MCF 10A (cell line): Measurements from ENCODE around the gene FOXL2NB. TPM values are rescaled to one million over a fixed set of nuclear protein-coding genes. Genes with fewer than 3 reads are reported as not detected.

ENCODE experiments used
- BruUV-seq: library from RNA; stranded (reverse); fragments of 400-500 nt; replicated peaks from 2 replicates; lab custom pipeline; 2021; lab: Mats Ljungman, UMichigan
- CTCF ChIA-PET: fragments of 300-600 bp; sonication (Branson Sonifier 250); formaldehyde crosslinking; extraction: SDS; loops from one replicate; lab custom pipeline; 2021; ENCODE audit warnings: antibody characterized with exemption, inconsistent platforms; lab: Yijun Ruan, JAX
- POLR2A ChIA-PET: fragments of 300-600, 350-650 bp; sonication (Branson Sonifier 250); formaldehyde crosslinking; extraction: SDS; loops from one replicate; lab custom pipeline; 2020; ENCODE audit warnings: antibody characterized with exemption, inconsistent platforms; lab: Yijun Ruan, JAX
- DNase-seq: peaks from one replicate; pipeline ENCODE4 v3.0.0-alpha.2; 2018; ENCODE audit not compliant: unreplicated experiment
- H3K27ac Mint-ChIP-seq: one replicate; pipeline ENCODE4 v1.8.0; 2022; ENCODE audit warnings: mild to moderate bottlenecking, low read depth, mixed read lengths; ENCODE audit not compliant: unreplicated experiment
- H3K27me3 Mint-ChIP-seq: one replicate; pipeline ENCODE4 v1.8.0; 2022; ENCODE audit warnings: mixed read lengths; ENCODE audit not compliant: insufficient read depth, unreplicated experiment
- H3K36me3 Mint-ChIP-seq: one replicate; pipeline ENCODE4 v1.8.0; 2022; ENCODE audit warnings: mild to moderate bottlenecking, moderate library complexity, mixed read lengths; ENCODE audit not compliant: insufficient read depth, unreplicated experiment
- H3K4me1 Mint-ChIP-seq: one replicate; pipeline ENCODE4 v1.8.0; 2022; ENCODE audit warnings: mixed read lengths; ENCODE audit not compliant: insufficient read depth, unreplicated experiment
- H3K4me3 Mint-ChIP-seq: one replicate; pipeline ENCODE4 v1.8.0; 2022; ENCODE audit warnings: mild to moderate bottlenecking, moderate library complexity, mixed read lengths; ENCODE audit not compliant: unreplicated experiment
- H3K9me3 Mint-ChIP-seq: one replicate; pipeline ENCODE4 v1.8.0; 2022; ENCODE audit warnings: mixed read lengths; ENCODE audit not compliant: unreplicated experiment
- intact Hi-C: fragments of 100-400 bp; cut with micrococcal nuclease; formaldehyde crosslinking; loops from 2 replicates; pipeline ENCODE4 v1.14.1; 2022
- total RNA-seq: library from RNA; stranded (reverse); gene quantifications from 2 replicates; pipeline ENCODE4 v1.2.3, GENCODE V29; 2022
- TF ChIP-seq, protein P1 (sequence below): fragments of 200-600 bp; IDR thresholded peaks from one replicate; pipeline ENCODE4 v1.8.0; 2022; ENCODE audit warnings: antibody characterized with exemption, mild to moderate bottlenecking; ENCODE audit not compliant: unreplicated experiment

The FOXL2NB gene
- total RNA-seq, 1 experiment from 2014 or later, result 0.14 TPM

DNA sequence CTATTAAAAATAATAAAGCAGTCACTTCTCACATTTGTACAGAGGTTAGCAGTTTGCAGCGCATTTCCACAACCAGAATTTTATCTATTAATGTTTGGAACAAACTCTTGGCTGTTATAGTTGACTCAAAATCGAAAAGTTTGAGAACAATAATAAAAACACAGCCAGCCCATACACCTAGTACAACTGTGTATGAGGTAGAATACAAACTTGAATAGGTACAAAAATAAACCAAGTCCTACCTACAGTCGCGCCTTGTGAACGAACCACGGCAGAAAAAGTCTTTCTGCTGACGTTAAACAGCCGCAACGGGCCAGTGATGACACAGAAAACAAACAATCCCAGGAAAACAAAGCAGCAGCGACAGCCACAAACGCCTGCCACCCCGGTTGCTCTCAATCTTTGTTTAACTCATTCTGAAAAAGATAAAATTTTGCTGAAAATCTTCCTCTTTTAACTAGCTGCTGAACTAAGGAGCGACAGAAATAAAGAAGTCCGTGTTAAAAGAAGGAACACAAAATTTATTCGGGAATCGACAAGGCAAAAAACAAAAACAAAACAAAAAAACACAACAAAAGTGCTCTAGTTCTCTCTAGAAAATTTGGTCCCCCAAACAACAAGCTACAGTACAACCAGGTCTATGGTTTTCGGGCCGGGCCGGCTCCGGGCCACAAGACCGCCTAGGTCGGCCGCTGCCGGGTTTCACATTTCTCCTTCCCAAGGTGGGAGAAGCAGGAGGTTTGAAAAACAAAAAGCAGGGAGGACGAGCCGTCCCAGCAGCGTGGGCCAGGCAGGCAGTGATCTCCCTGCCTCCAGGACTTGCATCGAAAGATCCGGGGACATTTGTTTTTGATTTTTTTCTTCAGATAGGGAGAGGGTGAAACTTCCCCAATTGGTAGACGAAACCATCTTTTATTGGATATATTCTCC, 3.0 kb upstream of the FOXL2NB start:
- Mint-ChIP-seq H3K9me3 (no peaks in the 10 kb centered on the region), H3K4me1 (no peaks in the 10 kb centered on the region), H3K27me3 (peaks cover 30% of the 10 kb centered on the region), H3K27ac (no peak overlapping the region), H3K36me3 (no peaks in the 10 kb centered on the region), H3K4me3 (no peak overlapping the region)
- no peak for DNase-seq
- CTCF ChIA-PET, result interaction anchor here (0.6 to 0.7 kb wide), 3 partner anchors 40 to 272 kb away, joined by 3 to 4 read pairs (median 3); no protein-coding TSS in a partner anchor
- intact Hi-C loops, result no loop called here
- no TSS peak for BruUV-seq
- POLR2A ChIA-PET, result interaction anchor here (0.7 kb wide), 1 partner anchor 248 kb away, joined by 3 read pairs; no protein-coding TSS in a partner anchor
- TF ChIP-seq, protein P1, sequence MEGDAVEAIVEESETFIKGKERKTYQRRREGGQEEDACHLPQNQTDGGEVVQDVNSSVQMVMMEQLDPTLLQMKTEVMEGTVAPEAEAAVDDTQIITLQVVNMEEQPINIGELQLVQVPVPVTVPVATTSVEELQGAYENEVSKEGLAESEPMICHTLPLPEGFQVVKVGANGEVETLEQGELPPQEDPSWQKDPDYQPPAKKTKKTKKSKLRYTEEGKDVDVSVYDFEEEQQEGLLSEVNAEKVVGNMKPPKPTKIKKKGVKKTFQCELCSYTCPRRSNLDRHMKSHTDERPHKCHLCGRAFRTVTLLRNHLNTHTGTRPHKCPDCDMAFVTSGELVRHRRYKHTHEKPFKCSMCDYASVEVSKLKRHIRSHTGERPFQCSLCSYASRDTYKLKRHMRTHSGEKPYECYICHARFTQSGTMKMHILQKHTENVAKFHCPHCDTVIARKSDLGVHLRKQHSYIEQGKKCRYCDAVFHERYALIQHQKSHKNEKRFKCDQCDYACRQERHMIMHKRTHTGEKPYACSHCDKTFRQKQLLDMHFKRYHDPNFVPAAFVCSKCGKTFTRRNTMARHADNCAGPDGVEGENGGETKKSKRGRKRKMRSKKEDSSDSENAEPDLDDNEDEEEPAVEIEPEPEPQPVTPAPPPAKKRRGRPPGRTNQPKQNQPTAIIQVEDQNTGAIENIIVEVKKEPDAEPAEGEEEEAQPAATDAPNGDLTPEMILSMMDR, result no peak

GRCh38 chr3:138944654-138944928, 2.4 kb upstream of the FOXL2NB start:
- BruUV-seq, result no TSS peak
- ChIA-PET CTCF (interaction anchor here (0.6 to 0.7 kb wide), 2 partner anchors 41 to 160 kb away, joined by 3 to 4 read pairs; no protein-coding TSS in a partner anchor), POLR2A (no interaction called here)
- peaks cover 36% of the 10 kb centered on the region for H3K27me3 Mint-ChIP-seq
- TF ChIP-seq, protein P1, result no peak
- H3K9me3 Mint-ChIP-seq, result no peaks in the 10 kb centered on the region
- intact Hi-C loops, result no loop called here
- no peak for DNase-seq
- no peaks in the 10 kb centered on the region for H3K4me1 Mint-ChIP-seq
- H3K27ac Mint-ChIP-seq, result no peak overlapping the region
- no peaks in the 10 kb centered on the region for H3K36me3 Mint-ChIP-seq
- no peak overlapping the region for H3K4me3 Mint-ChIP-seq

GRCh38 chr3:138944929-138945708, 1.9 kb upstream of the FOXL2NB start:
- POLR2A ChIA-PET, result no interaction called here
- TF ChIP-seq, protein P1, result no peak
- Mint-ChIP-seq H3K27me3 (peaks cover 41% of the 10 kb centered on the region), H3K27ac (no peak overlapping the region), H3K4me3 (peak overlapping the region; percentile 24), H3K36me3 (no peaks in the 10 kb centered on the region), H3K9me3 (no peaks in the 10 kb centered on the region), H3K4me1 (no peaks in the 10 kb centered on the region)
- intact Hi-C loops, result no loop called here
- no peak for DNase-seq
- CTCF ChIA-PET, result interaction anchor here (0.6 to 0.7 kb wide), 2 partner anchors 41 to 160 kb away, joined by 3 to 4 read pairs; no protein-coding TSS in a partner anchor
- BruUV-seq, result no TSS peak
